B cell (primary cell): Measurements from ENCODE around the gene CCR3.

Source experiments
- CTCF ChIP-seq: fragments of 200-600 bp; IDR thresholded peaks from one replicate; pipeline ENCODE4 v1.8.0; 2022; ENCODE audit warnings: antibody characterized with exemption, mild to moderate bottlenecking
- EZH2 ChIP-seq: IDR thresholded peaks from 2 replicates; pipeline ENCODE4 v1.6.1; 2012; ENCODE audit warnings: borderline replicate concordance, low read depth, mild to moderate bottlenecking, moderate library complexity, low read length; ENCODE audit not compliant: insufficient read depth, poor library complexity, severe bottlenecking

- TF ChIP-seq CTCF (no peak), EZH2 (no peak)
Observed at GRCh38 chr3:46299608-46300460, 57.6 kb downstream of the CCR3 start.
